ENCODE data around the gene SLC29A4.

- TF ChIP-seq ZBTB33 (IDR thresholded peaks at IDR 0.05; ENCODE audit: extremely low read depth, insufficient replicate concordance, low read length) (no peak), EZH2 (IDR thresholded peaks at IDR 0.05) (no peak), EGR1 (IDR thresholded peaks at IDR 0.05; ENCODE audit: low read depth) (no peak), SP1 (IDR thresholded peaks at IDR 0.05; ENCODE audit: low read depth) (no peak), CTCF (IDR thresholded peaks at IDR 0.05 in 2 of 3, conservative IDR thresholded peaks at IDR 0.05 in 1 of 3; ENCODE audit: borderline replicate concordance in 1 of 3, insufficient read depth in 1 of 3, low read depth in 2 of 3, low read length in 2 of 3) (no peak), POLR2AphosphoS5 (IDR thresholded peaks at IDR 0.05; ENCODE audit: low read depth, low read length) (no peak), REST (IDR thresholded peaks at IDR 0.05; ENCODE audit: low read depth) (no peak)
These were observed 68.9 kb downstream of the SLC29A4 start for GRCh38 chr7:5351507-5352265.
